ENCODE measurements around the gene IL4.

Gene IL4

DNA sequence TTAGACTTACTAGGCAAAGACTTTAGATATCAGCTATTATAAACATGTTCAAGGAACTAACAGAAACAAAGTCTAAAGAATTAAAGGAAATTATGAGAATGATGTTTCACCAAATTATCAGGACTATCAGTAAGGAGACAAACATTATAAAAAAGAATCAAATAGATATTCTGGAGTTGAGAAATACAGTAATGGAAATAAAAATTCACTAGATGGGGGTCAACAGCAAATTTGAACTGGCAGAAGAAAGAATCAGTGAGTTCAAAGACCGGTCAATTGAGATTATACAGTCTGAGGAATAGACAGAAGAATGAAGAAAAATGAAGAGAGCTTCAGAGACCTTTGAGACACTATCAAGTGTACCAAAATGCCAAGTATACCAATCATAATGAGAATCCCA is 25.4 kb upstream of the IL4 start:
- Mint-ChIP-seq H3K36me3 (ENCODE audit: low read depth) (peaks cover 9% of the 10 kb centered on the region), H3K9me3 (peaks cover 15% of the 10 kb centered on the region), H3K4me3 (no peak overlapping the region), H3K4me1 (ENCODE audit: low read depth) (no peaks in the 10 kb centered on the region), H3K27me3 (peaks cover 16% of the 10 kb centered on the region), H3K27ac (no peak overlapping the region)
- intact Hi-C loops (cut with micrococcal nuclease) = no loop called here

DNA sequence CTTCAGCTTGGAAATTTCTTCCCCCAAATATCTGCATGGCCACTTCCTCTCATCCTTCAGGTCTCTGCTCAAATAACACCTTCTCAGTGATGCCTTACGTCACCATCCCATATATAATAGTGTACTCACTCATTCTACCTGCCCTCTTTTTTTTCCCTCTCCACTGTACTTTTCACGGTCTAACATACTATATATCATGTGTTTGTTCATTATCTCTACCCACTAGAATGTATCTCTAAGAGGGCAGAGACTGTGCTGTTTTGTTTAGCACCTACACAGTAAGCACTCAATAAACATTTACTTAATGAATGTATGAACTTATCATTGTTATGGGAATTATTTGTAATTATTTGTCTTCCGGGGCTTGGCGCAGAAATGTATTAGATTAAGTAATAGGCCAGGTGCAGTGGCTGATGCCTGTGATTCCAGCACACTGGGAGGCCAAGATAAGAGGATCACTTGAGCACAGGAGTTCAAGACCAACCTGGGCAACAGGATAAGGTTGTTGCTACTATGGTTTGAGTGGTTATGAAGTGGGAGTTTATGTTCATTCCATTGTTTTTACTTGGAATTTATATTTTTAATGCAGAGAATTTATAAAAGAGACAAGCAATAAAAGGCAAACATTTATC is 21.8 kb upstream of the IL4 start:
- no peak overlapping the region for H3K4me3 Mint-ChIP-seq
- H3K27me3 Mint-ChIP-seq = peaks cover 47% of the 10 kb centered on the region

DNA sequence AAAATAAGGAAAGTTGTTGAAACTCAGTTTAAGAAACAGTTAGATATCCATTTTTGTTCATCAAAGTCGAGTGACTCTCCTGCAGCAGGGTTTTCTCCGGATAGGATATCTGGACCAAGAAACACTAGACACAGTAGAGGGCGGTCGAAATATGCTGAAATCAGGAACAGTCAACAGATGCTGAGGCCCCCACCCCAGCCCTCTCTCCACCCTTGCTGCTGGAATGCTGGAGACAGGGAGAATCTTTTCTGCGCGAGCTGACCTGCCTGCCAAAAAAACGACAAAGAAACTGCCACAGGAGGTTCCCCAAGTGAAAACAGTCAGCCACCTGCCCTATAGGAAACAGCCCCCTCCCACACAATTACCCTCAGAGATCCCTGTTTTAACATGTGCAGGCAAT is 20.1 kb upstream of the IL4 start:
- peaks cover 6% of the 10 kb centered on the region for H3K4me1 Mint-ChIP-seq (ENCODE audit: low read depth)
- peaks cover 52% of the 10 kb centered on the region for H3K27me3 Mint-ChIP-seq
- H3K4me3 Mint-ChIP-seq = no peak overlapping the region
- H3K9me3 Mint-ChIP-seq = peaks cover 2% of the 10 kb centered on the region
- intact Hi-C loops (cut with micrococcal nuclease) = no loop called here
- no peaks in the 10 kb centered on the region for H3K36me3 Mint-ChIP-seq (ENCODE audit: low read depth)
- H3K27ac Mint-ChIP-seq = no peak overlapping the region

More for the DNA sequence above, 21.8 kb upstream of the IL4 start:
- intact Hi-C loops (cut with micrococcal nuclease) = no loop called here
- peaks cover 15% of the 10 kb centered on the region for H3K9me3 Mint-ChIP-seq
- H3K36me3 Mint-ChIP-seq (ENCODE audit: low read depth) = no peaks in the 10 kb centered on the region
- peaks cover 6% of the 10 kb centered on the region for H3K4me1 Mint-ChIP-seq (ENCODE audit: low read depth)
- no peak overlapping the region for H3K27ac Mint-ChIP-seq

DNA sequence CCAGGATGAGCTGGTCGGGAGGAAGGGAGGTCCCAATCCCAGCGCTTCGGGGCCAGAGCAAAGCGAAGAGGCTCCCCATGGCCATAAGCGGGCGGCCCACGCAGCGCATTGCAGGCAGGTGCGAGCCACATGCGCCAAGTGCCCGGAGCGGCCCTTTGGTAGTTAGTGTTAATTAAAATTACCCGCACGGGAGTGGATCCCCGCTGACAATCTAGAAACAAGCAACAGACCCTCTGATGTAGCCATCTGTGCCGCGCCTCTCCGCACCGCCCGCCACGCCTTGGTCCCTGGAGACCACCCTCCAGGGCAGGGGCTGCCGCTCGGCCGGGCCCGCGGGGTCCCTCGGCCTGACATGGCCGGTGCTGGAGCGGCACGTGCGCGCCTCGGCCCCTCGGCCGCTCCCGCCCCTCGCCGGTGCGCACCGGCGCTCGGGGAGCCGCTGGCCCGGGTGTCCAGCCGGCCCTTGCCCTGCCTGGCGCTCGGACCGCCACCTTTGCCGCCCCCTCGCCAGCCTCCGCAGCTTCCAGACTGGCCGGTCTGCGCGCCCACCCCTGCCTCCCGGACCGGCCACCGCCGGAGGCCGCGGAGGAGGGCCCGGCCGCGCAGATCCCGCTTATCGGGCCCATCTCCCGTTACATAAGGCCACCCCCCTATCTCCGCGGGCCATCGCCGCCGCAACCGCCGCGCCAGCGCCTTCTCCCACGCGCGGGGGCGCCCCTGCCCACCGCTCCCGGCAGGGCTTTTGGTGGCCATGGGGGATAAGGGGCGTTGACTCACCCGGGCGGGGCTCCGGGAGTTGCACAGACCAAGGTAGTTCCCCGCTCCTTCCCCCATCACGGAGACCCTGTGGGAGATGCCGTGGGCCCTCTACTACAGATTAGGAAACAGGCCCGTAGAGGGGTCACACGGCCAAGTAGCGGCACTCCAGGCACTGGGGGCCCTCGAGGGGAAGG is 17.7 kb upstream of the IL4 start:
- intact Hi-C loops (cut with micrococcal nuclease) = no loop called here
- no peaks in the 10 kb centered on the region for H3K9me3 Mint-ChIP-seq
- peaks cover 52% of the 10 kb centered on the region for H3K27me3 Mint-ChIP-seq
- no peak overlapping the region for H3K4me3 Mint-ChIP-seq
- H3K4me1 Mint-ChIP-seq (ENCODE audit: low read depth) = peaks cover 9% of the 10 kb centered on the region
- no peaks in the 10 kb centered on the region for H3K36me3 Mint-ChIP-seq (ENCODE audit: low read depth)
- no peak overlapping the region for H3K27ac Mint-ChIP-seq

DNA sequence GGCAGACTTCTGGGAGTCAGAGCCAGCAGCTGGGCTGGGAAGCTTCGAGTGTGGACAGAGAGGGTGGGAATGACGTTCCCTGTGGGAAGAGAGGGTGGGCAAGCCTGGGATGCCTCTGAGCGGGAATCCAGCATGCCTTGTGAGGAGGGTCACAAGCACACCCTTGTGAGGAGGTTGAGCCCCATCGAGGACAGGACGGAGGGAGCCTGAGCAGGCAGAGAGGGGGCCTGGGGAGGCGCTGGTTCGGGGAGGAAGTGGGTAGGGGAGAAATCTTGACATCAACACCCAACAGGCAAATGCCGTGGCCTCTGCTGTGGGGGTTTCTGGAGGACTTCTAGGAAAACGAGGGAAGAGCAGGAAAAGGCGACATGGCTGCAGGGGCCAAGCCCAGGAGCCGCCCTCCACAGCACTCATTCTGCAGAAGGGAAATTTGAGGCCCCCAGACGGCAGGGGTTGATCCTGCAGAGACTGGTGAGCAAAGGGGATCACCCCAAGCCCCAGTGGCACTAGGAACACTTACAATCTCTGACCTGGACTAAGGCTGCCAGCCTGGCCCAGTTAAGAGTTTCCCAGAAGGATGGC is 16.9 kb upstream of the IL4 start:
- Mint-ChIP-seq H3K27ac (no peak overlapping the region), H3K4me3 (no peak overlapping the region), H3K9me3 (no peaks in the 10 kb centered on the region), H3K36me3 (ENCODE audit: low read depth) (no peaks in the 10 kb centered on the region), H3K4me1 (ENCODE audit: low read depth) (peaks cover 12% of the 10 kb centered on the region), H3K27me3 (peaks cover 50% of the 10 kb centered on the region)
- intact Hi-C loops (cut with micrococcal nuclease) = no loop called here

DNA sequence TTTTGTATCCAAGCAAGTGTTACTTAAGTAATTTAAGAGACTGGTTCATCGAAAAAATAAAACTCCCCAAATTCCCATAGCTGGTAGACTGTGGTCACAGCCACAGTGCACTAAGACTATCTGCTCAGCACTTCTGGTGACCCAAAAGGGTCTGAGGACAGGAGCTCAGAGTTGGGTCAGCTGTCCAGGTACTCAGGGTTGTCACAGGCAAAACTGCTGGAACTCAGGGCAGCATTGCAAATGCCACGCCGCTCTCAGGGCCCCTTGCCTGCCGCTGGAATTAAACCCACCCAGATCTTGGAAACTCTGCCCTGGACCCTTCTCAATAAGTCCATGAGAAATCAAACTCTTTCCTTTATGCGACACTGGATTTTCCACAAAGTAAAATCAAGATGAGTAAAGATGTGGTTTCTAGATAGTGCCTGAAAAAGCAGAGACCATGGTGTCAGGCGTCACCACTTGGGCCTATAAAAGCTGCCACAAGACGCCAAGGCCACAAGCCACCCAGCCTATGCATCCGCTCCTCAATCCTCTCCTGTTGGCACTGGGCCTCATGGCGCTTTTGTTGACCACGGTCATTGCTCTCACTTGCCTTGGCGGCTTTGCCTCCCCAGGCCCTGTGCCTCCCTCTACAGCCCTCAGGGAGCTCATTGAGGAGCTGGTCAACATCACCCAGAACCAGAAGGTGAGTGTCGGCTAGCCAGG is 16.0 kb upstream of the IL4 start, which contains the start of gene IL13:
Gene IL13, plus strand, starts transcription at position 498 of the 705 bp plus-strand sequence. Its CDS starts 14 bp downstream, at position 512.
- Mint-ChIP-seq H3K27ac (no peak within 1 kb of the TSS), H3K4me1 (ENCODE audit: low read depth) (peaks cover 12% of the 10 kb centered on the region), H3K27me3 (peaks cover 42% of the 10 kb centered on the region), H3K9me3 (no peaks in the 10 kb centered on the region), H3K36me3 (ENCODE audit: low read depth) (no peaks in the 10 kb centered on the region), H3K4me3 (no peak within 1 kb of the TSS)
- intact Hi-C loops (cut with micrococcal nuclease) = no loop called here

DNA sequence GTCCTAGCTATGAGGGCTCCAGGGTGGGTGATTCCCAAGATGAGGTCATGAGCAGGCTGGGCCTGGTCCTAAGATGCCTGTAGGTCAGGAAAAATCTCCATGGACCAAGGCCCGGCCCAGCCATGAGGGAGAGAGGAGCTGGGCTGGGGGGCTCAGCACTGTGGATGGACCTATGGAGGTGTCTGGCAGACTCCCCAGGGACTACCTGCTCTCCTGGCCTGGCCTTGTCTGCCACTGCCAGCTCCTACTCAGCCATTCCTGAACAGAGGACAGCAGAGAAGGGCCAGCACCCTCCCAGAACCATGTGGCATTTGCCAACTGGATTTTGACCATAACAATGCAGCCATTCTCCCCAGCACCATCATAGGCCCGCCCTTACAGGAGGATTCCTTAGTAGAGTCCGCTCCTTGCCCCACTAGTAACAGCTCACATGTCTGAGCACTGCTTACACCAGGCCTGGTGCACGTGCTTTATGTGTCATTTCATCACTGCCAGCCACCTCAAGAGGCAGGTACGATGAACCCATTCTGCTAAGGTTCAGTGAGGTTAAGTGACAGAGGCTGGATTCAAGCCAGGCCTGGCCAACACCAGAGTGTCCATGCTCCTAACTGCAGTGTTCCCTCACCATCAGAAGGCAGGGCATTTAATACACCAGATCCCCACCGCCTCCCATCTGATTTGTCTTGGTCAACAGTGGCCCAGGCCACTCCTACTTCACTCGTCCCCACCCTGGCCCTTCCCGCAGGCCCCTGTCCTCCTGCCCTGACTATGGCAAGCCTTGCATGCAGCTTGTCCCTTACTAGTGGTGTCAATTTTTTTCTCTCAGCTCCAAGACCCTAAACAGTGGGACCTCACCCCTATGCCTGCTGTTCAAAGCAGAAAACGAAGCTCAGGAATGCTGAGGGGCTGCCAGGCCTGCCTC is 15.1 kb upstream of the IL4 start:
- H3K9me3 Mint-ChIP-seq = no peaks in the 10 kb centered on the region
- H3K36me3 Mint-ChIP-seq (ENCODE audit: low read depth) = no peaks in the 10 kb centered on the region
- H3K27ac Mint-ChIP-seq = no peak overlapping the region
- H3K4me3 Mint-ChIP-seq = no peak overlapping the region
- H3K27me3 Mint-ChIP-seq = peaks cover 39% of the 10 kb centered on the region
- intact Hi-C loops (cut with micrococcal nuclease) = no loop called here
- H3K4me1 Mint-ChIP-seq (ENCODE audit: low read depth) = peaks cover 12% of the 10 kb centered on the region

DNA sequence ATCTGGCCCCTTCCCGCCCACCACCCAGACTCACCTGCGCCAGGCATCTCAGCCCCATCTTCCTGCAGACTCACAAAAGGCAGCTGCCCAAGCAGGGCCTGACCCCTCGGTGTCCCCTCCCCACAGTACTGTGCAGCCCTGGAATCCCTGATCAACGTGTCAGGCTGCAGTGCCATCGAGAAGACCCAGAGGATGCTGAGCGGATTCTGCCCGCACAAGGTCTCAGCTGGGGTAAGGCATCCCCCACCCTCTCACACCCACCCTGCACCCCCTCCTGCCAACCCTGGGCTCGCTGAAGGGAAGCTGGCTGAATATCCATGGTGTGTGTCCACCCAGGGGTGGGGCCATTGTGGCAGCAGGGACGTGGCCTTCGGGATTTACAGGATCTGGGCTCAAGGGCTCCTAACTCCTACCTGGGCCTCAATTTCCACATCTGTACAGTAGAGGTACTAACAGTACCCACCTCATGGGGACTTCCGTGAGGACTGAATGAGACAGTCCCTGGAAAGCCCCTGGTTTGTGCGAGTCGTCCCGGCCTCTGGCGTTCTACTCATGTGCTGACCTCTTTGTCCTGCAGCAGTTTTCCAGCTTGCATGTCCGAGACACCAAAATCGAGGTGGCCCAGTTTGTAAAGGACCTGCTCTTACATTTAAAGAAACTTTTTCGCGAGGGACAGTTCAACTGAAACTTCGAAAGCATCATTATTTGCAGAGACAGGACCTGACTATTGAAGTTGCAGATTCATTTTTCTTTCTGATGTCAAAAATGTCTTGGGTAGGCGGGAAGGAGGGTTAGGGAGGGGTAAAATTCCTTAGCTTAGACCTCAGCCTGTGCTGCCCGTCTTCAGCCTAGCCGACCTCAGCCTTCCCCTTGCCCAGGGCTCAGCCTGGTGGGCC is 13.9 kb upstream of the IL4 start:
- Mint-ChIP-seq H3K27ac (no peak overlapping the region), H3K27me3 (peaks cover 28% of the 10 kb centered on the region), H3K9me3 (no peaks in the 10 kb centered on the region), H3K36me3 (ENCODE audit: low read depth) (no peaks in the 10 kb centered on the region), H3K4me3 (no peak overlapping the region), H3K4me1 (ENCODE audit: low read depth) (peaks cover 12% of the 10 kb centered on the region)
- intact Hi-C loops (cut with micrococcal nuclease) = no loop called here

DNA sequence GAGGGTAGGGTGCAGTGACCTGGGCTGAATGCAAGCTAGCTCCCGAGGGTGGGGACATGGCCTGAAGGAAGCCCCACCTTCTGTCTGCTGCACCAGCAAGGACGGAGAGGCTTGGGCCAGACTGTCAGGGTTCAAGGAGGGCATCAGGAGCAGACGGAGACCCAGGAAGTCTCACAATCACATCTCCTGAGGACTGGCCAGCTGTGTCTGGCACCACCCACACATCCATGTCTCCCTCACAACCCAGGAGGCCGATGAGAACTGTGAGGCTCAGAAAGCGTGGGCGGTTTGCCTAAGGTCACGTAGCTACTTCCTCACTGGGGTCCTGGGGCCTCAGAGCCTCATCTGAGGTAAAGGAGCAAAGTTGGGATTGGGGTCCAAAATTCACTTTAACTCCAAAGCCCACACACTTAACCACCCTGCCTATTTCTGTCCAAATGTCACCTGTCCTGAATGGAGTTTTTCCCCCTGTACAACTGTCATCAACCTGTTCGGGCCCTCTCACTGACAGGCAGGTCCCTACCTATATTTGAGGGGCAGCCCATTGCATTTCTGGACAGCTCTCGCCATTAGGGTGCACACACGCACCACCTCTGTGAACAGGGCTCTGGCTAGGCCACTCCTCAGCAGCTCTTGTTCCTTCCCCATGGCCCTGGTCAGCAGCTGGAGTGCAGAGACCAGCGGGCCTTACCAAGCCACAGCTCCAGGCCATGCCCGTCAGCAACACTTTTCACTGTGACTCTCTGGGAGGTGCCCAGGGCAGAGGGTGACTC is 12.4 kb upstream of the IL4 start:
- peaks cover 11% of the 10 kb centered on the region for H3K4me1 Mint-ChIP-seq (ENCODE audit: low read depth)
- no peak overlapping the region for H3K4me3 Mint-ChIP-seq
- H3K27ac Mint-ChIP-seq = no peak overlapping the region
- H3K27me3 Mint-ChIP-seq = peaks cover 15% of the 10 kb centered on the region
- H3K36me3 Mint-ChIP-seq (ENCODE audit: low read depth) = no peaks in the 10 kb centered on the region
- H3K9me3 Mint-ChIP-seq = no peaks in the 10 kb centered on the region
- intact Hi-C loops (cut with micrococcal nuclease) = no loop called here

DNA sequence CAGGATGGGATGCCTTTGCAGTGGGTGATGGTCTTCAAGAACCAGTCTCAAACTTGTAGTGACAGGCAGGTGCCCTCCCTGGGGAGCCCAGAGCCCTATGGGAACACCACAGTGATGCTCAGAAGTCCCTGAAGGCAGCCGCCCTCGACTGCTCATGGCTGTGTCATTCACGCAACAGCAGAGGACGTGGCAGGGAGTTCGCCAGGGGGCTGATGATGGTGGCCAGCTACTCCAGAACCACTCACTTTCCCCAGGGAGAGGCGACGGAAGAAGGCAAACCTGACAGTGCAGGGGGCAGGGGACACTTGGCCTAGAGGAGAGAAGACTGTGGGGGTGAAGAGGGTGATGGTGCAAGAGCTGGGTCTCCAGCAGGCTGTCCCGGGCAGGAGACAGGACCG is 11.8 kb upstream of the IL4 start:
- intact Hi-C loops (cut with micrococcal nuclease) = no loop called here
- no peak overlapping the region for H3K27ac Mint-ChIP-seq
- H3K9me3 Mint-ChIP-seq = no peaks in the 10 kb centered on the region
- H3K36me3 Mint-ChIP-seq (ENCODE audit: low read depth) = no peaks in the 10 kb centered on the region
- no peak overlapping the region for H3K4me3 Mint-ChIP-seq
- peaks cover 5% of the 10 kb centered on the region for H3K4me1 Mint-ChIP-seq (ENCODE audit: low read depth)
- H3K27me3 Mint-ChIP-seq = peaks cover 9% of the 10 kb centered on the region

DNA sequence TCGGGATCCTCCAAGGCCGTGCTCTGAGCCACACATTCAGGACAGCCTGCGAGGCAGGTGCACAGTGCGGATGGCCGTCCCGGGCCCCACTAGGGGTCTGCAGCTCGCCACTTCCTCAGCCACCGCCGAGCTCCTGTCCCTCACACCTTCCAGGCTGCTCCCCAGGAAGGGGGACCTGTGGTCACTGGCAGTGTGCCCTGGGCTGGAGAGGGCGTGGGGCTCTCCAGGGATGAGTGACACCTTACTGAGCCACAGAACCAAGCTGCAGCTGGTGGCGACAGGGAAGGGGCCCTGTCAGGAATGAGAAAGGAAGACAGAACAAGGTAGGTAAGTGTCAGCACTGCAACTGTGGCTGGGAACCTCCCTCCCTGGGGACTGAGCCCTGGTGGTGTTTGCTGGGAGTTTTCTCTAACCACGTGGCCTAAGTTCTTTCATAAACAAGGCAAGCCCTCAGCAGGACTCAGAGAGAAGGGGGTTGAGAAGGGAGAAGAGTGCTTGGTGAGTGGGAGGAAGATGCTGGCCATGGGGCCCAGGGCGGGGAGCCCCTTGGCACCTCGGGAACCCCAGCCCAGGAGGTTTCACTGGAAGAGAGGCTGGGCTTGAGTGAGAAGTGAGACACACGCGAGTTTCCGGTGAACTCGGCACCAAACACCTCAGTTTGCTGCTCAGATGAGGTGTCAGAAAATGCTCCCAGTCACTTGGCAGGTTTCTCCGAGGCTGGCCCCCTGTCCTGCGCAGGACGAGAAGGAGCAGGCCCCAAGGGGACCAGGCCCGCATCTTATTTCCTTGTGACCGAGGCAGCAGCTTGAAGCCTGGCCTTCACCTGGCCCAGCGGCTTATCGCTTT is 10.6 kb upstream of the IL4 start:
- H3K27ac Mint-ChIP-seq = no peak overlapping the region
- no peak overlapping the region for H3K4me3 Mint-ChIP-seq
- peaks cover 5% of the 10 kb centered on the region for H3K4me1 Mint-ChIP-seq (ENCODE audit: low read depth)
- no peaks in the 10 kb centered on the region for H3K9me3 Mint-ChIP-seq
- intact Hi-C loops (cut with micrococcal nuclease) = no loop called here
- no peaks in the 10 kb centered on the region for H3K36me3 Mint-ChIP-seq (ENCODE audit: low read depth)
- H3K27me3 Mint-ChIP-seq = peaks cover 2% of the 10 kb centered on the region

Data from dendritic cell treated with granulocyte-macrophage colony-stimulating factor and Interleukin-4, amounts not matched to agents 40 ng/mL and 50 ng/mL, for 4 days (primary cell).